COLO668 (cell line): ENCODE data around the gene ASCC3.
"Not testable (repeated sequence)": the region's sequence is repeated elsewhere in the genome, so short reads cannot be mapped to it uniquely, and the experiment has no call there.

Experiments
- DNase-seq: peaks from one replicate; lab custom pipeline; 2025; ENCODE audit not compliant: unreplicated experiment; lab: John Stamatoyannopoulos, UW

Gene ASCC3

DNA sequence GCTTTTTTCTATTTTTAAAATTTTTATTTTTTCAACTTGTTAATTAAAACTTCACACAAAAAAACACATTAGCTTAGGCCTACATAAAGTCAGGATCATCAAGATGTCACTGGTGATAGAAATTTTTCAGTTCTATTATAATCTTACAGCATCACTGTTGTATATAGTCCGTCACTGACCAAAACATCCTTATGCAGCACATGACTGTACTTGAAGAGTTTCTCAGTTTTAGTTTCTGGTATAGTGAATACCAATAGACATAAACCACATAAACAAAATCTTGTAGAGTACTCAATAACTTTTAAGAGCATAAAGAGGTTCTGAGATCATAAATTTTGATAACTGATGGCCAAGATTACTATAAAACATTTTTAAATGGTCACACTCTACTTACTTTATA lies 71.8 kb downstream of the ASCC3 start:
- no peak for DNase-seq

DNA sequence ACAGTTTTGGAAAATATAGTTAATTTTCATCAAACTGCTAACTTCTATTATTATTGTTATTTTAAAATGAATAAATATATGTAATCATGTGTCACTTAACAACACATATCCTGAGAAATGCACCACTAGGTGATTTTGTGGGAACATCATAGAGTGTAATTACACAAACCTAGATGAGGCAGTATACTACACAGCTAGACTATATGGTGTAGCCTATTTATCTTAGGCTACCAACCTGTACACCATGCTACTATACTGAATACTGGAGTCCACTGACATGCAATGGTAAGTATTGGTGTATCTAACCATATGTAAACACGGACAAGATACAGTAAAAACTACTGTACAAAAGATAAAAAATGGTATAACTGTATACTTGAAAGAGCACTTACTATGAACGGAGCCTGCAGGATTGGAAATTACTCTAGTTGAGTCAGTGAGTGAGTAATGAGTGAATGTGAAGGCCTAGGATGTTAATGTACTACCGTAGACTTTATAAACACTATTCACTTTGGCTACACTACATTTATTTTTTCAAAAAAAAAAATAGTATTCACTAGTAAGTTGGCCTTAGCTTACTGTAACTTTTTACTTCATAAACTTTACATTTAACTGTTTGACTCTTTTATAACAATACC lies 72.4 kb downstream of the ASCC3 start:
- no peak for DNase-seq

DNA sequence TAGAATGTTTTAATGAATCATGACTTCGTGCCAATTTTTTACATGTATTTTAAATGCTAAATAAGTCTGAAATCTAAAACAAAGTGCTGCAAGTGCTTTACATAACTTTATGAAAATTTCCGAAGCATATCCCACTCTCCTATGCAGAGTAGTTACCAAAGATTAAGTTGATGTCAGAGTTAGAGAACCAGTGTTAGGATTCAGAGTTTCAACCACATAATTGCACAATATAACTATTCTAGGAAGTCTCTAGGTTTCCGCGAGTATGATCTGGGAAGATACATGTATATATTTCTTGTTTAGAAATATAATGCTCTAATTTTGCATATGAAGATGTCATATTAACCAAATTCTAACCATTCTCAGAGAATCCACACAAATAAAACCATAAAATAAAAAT lies 74.8 kb downstream of the ASCC3 start:
- DNase-seq, result no peak

DNA sequence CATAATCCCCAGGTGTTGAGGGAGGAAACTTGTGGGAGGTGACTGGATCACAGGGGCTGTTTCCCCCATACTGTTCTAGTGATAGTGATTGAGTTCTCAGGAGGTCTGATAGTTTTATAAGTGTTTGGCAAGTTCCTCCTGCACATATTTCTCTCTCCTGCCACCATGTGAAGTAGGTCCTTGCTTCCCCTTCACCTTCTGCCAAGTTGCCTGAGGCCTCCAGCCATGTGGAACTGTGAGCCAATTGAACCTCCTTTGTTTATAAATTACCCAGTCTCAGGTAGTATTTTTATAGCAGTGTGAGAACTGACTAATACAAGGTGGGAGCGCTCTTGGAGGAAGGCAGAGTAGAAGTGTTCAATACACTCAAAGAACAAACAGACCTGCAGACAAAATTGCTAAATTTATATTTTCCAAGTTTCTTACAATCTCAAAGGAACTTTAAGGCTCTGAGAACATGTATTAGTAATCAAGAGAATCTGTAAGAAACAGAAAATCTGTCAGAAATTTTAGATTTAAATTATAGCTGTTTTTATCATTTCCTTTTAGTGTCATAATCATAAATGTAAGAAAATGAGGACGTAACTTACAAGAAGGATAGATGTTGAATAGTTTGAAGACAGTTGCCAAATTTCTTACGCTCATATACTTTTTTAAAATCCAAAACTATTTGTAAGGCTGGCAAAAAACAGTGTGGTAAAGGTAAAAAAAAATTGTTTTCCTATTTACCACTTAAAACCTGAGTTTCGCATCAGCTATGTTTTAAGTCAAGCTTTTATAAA lies 77.7 kb downstream of the ASCC3 start:
- DNase-seq, result no peak

DNA sequence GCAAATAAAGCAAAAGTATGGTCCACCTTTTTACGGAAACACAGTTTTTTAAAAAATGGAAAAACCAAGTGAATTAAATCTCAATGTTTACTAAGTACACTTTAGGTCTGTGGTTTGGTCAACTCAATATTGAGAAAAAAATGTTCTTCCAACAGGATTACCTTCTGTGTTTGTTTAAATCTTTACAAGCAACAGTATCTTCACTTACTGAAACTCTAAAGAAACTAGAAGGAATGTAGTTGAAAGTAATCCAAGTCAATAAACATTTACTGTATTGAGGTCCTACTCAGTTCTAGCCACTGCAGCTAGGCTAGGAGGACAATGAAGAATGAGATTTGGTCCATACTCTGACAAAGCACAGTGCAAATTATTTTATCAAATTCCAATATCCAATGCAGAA lies 80.1 kb downstream of the ASCC3 start:
- DNase-seq, result no peak

DNA sequence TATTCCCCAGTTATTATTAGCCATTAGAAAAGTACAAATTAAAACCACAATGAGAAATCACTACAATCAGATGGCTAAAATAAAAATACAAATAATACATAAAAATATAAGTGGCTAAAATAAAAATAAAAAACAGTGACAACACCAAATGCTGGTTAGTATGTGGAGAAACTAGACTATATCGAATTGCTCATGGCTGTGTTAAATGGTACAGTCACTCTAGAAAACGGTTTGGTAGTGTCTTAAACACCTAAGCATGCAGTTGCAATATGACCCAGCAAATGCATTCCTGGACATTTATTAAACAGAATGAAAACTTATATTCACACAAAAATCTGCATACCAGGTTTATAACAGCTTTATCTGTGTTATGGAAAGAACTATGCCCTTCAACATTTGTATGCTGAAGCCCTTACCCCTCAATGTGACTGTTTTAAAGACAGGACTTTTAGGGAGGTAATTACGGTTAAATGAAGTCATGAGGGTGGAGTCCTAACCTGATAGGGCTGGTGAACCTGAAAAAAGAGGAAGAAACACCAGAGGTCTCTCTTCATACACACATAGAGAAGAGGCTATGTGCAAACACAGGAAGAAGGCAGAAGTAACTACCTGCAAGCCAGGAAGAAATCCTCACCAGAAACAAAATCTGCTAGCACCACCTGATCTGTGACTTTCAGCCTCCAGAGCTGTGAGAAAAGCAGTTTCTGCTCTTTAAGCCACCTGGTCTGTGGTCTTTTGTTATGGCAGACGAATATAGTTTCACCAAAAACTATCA lies 84.9 kb downstream of the ASCC3 start:
- DNase-seq, result no peak

DNA sequence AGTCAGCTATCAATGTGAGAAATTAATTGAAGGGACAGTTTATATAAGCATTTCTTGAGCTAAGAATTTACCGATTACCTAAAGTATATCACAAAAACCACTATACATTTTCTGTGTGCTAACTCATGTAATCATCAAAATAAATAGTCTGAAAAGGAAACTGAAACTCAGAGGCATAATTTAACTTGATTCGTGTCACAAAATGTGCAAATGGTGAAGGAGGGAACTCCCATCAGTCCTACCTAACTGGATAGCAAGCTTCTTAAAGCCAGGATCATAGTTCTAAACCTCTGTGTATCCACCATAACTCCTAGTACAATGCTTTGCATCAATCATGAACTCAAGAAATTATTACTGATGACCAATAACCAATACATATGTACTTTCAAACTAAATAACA lies 91.0 kb downstream of the ASCC3 start:
- no peak for DNase-seq

DNA sequence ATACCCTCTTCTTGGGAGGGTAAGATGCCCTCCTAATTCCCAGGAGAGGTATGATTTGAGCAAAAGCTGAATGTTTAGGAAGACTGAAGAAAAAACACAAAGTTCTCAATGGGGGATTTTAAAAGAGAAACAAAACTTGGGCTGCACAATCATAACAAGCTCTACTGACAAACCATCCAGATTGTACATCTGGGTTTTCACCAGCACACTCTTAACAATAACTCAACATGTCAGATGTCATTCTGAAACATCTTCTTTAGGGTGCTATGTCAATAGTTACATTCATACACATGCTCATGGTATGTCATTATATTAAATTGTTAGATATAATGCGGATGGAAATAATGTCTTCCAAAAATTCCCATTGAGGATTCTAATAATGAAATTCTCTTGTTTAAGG lies 95.1 kb downstream of the ASCC3 start:
- DNase-seq, result no peak

DNA sequence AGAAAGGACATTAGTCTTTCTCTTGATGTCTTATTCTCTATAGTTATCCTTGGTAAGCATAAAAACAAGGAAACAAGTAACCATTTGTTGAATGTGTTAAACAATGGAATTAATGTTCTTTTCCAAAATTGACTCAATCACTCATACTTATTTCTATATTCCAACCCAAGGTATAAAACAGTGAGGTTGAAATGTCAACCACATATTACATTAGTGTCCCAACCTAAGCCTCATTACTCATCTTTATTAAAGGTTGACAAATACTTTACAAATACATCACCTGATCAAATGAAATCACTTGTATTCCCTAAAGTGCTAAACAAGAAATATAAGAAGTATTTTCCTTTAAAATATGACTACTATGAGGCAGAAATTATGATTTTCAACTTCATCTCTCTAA lies 100.5 kb downstream of the ASCC3 start:
- no peak for DNase-seq

DNA sequence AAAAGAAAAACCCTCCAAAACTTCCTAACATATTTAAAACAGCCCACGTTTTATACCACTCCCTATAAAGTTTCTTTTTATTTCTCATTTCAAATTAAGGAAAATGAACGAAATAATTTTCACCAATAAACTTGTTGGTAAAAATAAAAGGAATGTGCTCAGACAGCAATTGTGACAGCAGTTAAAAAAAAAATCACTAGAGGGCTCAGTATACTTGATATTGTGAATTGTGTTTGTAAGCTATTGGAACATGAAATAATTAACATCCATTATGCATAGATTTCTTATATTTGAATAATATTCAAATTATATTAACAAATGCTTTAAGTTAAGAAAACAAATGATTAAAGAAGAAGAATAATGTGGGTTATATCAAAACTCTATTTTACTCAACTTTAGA lies 105.5 kb downstream of the ASCC3 start:
- no peak for DNase-seq

DNA sequence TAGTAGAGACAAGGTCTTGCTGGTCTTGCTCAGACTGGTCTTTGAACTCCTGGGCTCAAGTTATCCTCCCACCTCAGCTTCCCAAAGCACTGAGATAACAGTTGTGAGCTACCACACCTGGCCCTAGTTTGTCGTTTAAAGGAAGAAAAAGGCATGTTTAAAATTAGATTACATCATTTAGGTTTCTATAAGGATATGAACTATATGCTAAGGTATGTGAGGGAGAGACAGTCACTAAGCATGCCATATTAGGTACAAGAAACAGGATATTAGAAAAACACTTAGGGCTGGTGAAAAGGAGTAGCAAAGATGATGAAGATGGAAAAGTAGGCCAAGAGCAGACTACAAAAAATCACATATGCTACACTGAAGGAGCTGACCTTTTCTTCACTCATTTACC lies 106.4 kb downstream of the ASCC3 start:
- DNase-seq, result no peak

DNA sequence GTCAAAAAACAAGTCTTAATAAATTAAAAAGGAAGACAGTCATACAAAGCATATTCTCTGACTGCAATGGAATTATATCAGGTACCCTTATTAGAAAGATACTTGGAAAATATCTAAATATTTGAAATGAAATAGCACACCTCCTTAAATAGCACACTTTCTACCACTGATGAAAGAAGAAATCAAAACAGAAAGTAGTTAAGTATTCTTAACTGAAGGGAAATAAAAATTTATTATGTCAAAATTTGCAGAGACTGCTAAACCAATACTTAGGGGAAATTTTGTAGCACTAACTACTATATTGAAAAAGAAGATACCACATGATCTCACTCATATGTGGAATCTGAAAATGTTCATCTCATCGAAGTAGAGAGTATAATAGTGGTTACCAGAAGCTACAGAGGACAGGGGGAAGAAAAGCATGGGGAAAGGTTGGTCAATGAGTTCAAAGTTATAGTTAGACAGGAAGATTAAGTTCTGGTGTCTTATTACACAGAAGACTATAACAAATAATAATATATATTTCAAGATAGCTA lies 112.2 kb downstream of the ASCC3 start:
- no peak for DNase-seq

DNA sequence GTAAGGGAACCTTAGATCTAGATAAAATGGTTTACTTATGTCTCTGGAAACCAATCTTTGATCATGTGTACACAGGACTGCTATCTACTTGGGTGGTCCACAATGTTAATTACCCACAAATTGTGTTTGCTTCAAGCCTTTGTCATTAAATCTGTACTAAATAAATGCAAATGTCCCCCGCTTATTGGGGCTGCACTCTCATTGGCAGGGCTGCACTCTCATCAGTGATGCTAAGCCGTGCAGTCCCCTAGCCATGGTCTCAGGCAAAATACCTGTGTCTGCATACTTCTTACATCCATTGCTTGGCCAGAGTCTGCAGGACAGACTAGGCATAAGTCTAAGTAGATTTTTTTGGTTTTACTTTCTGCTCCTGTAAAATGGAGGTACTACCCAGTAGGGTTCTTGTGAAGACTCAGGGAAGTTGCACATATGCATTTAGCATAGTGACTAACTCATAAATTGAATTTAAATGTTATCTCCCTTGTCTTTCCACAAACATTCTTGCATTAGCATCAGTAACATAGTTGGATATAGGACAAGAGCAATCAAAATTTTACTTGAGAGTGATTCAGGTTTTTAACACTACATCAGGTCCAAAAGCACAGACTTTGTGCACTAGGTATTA lies 117.4 kb downstream of the ASCC3 start:
- no peak for DNase-seq

DNA sequence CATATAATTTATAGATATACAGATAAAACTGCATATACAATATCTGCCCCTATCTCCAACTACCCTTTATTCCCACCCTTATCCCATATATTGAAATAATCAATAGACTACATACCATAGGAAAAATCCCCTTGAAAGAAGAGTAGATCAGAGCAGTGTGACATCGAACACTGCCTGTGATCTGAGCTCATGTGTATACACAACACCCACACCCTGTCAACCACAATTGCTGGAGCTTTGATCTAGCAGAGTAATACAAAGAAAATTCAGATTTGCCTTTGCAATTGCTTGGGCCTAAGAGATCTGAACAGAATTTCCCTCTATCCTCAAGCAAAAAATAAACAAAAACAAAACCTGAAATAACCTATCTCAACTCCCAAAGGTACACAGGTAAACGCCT lies 119.3 kb downstream of the ASCC3 start:
- DNase-seq, result no peak

DNA sequence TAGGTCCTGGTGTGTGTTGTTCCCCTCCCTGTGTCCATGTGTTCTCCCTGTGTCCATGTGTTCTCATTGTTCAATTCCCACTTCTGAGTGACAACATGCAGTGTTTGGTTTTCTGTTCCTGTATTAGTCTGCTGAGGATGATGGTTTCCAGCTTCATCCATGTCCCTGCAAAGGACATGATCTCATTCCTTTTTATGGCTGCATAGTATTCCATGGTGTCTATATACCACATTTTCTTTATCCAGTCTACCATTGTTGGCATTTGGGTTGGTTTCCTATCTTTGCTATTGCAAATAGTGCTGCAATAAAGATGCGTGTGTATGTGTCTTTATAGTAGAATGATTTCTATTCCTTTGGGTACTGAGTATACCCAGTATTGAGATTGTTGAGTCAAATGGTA lies 122.7 kb downstream of the ASCC3 start:
- not testable (repeated sequence) for DNase-seq

DNA sequence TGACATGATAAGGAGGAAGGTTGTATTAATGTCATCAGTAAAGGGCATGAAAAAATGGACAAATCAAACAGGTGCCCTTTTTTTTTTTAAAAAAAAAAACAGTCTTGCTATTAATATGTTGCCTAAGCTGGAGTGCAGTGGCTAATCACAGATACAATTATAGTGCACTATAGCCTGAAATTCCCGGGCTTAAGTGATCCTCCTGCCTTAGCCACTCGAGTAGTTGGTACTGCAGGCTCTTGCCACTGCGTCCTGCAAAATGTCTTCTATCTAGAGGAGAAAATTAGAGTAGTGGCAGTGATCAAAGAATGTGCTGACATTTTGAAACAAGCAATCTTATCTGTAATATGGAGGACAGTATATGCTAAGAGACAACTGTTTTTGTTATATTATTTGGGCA lies 127.7 kb downstream of the ASCC3 start:
- DNase-seq, result no peak

DNA sequence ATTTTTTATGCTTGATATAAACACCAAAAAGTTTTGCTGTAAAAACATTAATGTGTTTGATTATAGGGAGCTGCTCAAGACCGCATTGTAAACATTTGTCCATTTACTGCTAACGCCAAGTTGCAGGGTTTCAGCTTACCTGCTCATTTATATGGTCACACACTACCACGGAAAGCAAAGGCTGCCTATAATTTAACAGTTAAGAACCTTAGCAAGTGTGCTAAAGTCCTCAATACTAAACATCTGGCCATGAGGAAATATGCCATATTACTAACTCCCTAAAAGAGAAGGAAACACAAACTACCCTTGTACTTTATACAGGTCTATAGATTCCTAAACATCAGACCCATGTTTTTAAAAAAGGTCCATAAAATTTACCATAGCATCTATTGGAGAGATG lies 129.5 kb downstream of the ASCC3 start:
- DNase-seq, result no peak

DNA sequence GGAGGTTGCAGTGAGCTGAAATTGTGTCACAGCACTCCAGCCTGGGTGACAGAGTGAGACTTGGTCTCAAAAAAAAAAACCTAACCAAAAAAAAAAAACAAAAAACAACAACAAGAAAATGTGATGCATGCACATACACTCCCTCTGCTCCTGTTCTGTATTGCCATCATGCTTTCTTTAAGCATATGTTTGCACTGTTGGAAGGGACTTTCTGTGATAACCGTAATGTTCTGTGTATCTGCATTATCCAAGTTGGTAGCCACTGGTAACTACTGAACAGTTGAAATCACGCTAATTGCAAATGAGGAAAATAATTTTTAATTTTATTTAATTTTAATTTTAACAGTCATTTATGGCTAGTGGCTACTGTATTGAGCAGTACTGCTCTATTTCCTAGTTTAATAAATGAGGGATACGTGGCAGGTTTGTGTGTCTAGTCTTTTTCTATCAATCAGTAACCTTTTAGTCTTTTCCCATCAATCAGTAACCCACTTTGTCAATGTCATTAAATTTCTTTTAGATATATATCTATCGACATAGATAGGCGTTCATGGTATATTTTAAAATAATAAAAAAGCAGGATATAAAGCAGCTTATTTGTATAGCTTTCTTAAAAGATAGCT lies 135.6 kb downstream of the ASCC3 start:
- DNase-seq, result no peak

DNA sequence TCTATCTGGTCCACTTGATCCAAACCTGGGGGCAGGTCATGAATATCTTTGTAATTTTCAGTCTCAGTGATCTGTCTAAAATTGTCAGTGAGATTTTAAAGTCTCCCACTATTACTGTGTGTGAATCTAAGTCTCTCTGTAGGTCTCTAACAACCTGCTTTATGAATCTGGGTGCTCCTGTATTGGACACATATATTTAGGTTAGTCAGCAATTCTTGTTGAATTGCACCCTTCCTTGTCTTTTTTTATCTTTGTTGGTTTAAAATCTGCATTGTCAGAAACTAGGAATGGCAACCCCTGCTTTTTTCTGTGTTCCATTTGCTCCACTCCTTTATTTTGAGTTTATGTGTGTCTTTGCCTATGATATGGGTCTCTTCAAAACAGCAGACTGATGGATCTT lies 140.7 kb downstream of the ASCC3 start:
- DNase-seq, result no peak

DNA sequence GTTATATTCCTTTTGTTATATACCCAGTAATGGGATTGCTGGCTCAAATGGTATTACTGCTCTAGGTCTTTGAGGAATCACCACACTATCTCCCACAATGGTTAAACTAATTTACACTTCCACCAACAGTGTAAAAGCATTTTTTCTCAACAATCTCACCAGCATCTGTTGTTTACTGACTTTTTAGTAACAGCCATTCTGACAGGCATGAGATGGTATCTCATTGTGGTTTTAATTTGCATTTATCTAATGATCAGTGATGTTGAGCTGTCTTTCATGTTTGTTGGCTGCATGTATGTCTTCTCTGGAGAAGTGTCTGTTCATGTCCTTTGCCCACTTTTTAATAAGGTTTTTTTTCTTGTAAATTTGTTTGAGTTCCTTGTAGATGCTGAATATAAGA lies 143.4 kb downstream of the ASCC3 start:
- not testable (repeated sequence) for DNase-seq

DNA sequence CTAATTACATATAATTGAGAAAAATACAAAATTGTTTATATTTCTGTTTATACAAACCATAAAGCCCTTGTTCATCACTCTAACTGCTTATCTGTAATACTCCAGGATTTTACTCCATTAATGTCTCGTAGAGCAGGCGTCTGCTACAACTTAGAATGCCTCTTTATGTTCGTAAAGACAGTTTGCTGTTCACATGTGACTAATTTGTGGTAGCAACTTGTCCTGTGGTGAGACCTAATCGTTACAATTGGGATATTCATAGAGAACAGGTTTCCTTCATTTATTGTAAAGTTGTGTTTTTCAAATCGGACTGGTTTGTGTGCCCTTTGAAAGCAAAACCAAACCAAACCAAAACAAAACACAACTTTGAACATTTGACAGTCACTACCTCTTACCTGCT lies 149.7 kb downstream of the ASCC3 start:
- no peak for DNase-seq
